Measurements from ENCODE around the gene RFX3.
A peak's percentile ranks its signal among the peaks of the same experiment; 100 is the strongest.

Gene RFX3

GRCh38 chr9:3477236-3477834 lies 48.5 kb downstream of the RFX3 start:
- DNase-seq (ENCODE audit: low spot score), result no peak

- DNase-seq (ENCODE audit: low spot score), result no peak
Observed at GRCh38 chr9:3475300-3476020, 50.3 kb downstream of the RFX3 start.

- DNase-seq (ENCODE audit: low spot score), result no peak
Observed at GRCh38 chr9:3474821-3475220, 51.0 kb downstream of the RFX3 start.

- DNase-seq (ENCODE audit: low spot score), result no peak
Observed at GRCh38 chr9:3473405-3473804, 52.4 kb downstream of the RFX3 start.

GRCh38 chr9:3471883-3472282 lies 53.9 kb downstream of the RFX3 start:
- no peak for DNase-seq (ENCODE audit: low spot score)

- DNase-seq (ENCODE audit: low spot score), result no peak
Observed at GRCh38 chr9:3468421-3469205, 57.2 kb downstream of the RFX3 start.

GRCh38 chr9:3467593-3468219 lies 58.1 kb downstream of the RFX3 start:
- DNase-seq (ENCODE audit: low spot score), result peak; percentile 56

- DNase-seq (ENCODE audit: low spot score), result no peak
Observed at GRCh38 chr9:3464033-3464638, 61.7 kb downstream of the RFX3 start.

- DNase-seq (ENCODE audit: low spot score), result no peak
Observed at GRCh38 chr9:3458806-3459475, 66.9 kb downstream of the RFX3 start.

- no peak for DNase-seq (ENCODE audit: low spot score)
Observed at GRCh38 chr9:3457175-3457574, 68.6 kb downstream of the RFX3 start.

- no peak for DNase-seq (ENCODE audit: low spot score)
Observed at GRCh38 chr9:3455717-3456116, 70.1 kb downstream of the RFX3 start.

GRCh38 chr9:3455094-3455493 lies 70.7 kb downstream of the RFX3 start:
- DNase-seq (ENCODE audit: low spot score), result no peak

GRCh38 chr9:3451956-3452355 lies 73.8 kb downstream of the RFX3 start:
- DNase-seq (ENCODE audit: low spot score), result no peak

GRCh38 chr9:3447788-3448187 lies 78.0 kb downstream of the RFX3 start:
- no peak for DNase-seq (ENCODE audit: low spot score)

GRCh38 chr9:3447143-3447542 lies 78.7 kb downstream of the RFX3 start:
- no peak for DNase-seq (ENCODE audit: low spot score)

GRCh38 chr9:3446313-3446712 lies 79.5 kb downstream of the RFX3 start:
- no peak for DNase-seq (ENCODE audit: low spot score)

- no peak for DNase-seq (ENCODE audit: low spot score)
Observed at GRCh38 chr9:3444016-3444415, 81.8 kb downstream of the RFX3 start.

GRCh38 chr9:3441197-3441816 lies 84.5 kb downstream of the RFX3 start:
- peak; percentile 53 for DNase-seq (ENCODE audit: low spot score)

- DNase-seq (ENCODE audit: low spot score), result no peak
Observed at GRCh38 chr9:3436629-3437420, 89.0 kb downstream of the RFX3 start.

GRCh38 chr9:3435732-3436131 lies 90.1 kb downstream of the RFX3 start:
- no peak for DNase-seq (ENCODE audit: low spot score)
